ENCODE results near the gene CHRNA4. TPM values are rescaled to one million over a fixed set of nuclear protein-coding genes. Genes with fewer than 3 reads are reported as not detected.

Gene CHRNA4
- total RNA-seq, 2 donors from 2014 or later: not detected

- Histone ChIP-seq H3K27ac (no peak overlapping the region), H3K9me3 (no peaks in the 10 kb centered on the region), H3K4me1 (no peaks in the 10 kb centered on the region), H3K27me3 (no peaks in the 10 kb centered on the region), H3K36me3 (replicated peaks in 1 of 2; ENCODE audit: insufficient read depth in 1 of 2, low read depth in 2 of 2) (no peaks in the 10 kb centered on the region), H3K4me3 (no peak overlapping the region)
- no peak for ATAC-seq
- WGBS, 2 donors: 57 to 82% methylated on average over 20 to 28 of the region's 33 CpGs
- TF ChIP-seq POLR2A (IDR thresholded peaks at IDR 0.05): no peak
- TF ChIP-seq CTCF (IDR thresholded peaks at IDR 0.05): no peak
- no peak for DNase-seq
- intact Hi-C loops (cut with DNase I): no loop called here
These were observed 13.9 kb downstream of the CHRNA4 start for GRCh38 chr20:63347081-63347741.

- Histone ChIP-seq H3K36me3 (replicated peaks in 1 of 2; ENCODE audit: insufficient read depth in 1 of 2, low read depth in 2 of 2) (no peaks in the 10 kb centered on the region), H3K27me3 (no peaks in the 10 kb centered on the region), H3K9me3 (no peaks in the 10 kb centered on the region), H3K4me1 (no peaks in the 10 kb centered on the region), H3K27ac (no peak overlapping the region), H3K4me3 (no peak overlapping the region)
- no peak for TF ChIP-seq POLR2A (IDR thresholded peaks at IDR 0.05)
- TF ChIP-seq CTCF (IDR thresholded peaks at IDR 0.05): no peak
- no peak for ATAC-seq
- intact Hi-C loops (cut with DNase I): no loop called here
- no peak for DNase-seq
- WGBS, 2 donors: 14 to 59% methylated on average over 4 to 41 of the region's 50 CpGs
These were observed 14.7 kb downstream of the CHRNA4 start for GRCh38 chr20:63346131-63347080.

- ATAC-seq: no peak
- TF ChIP-seq CTCF (IDR thresholded peaks at IDR 0.05): no peak
- TF ChIP-seq POLR2A (IDR thresholded peaks at IDR 0.05): no peak
- peak in 3 of 4 donors; percentile 23 to 27 (median 23) for DNase-seq
- no peaks in the 10 kb centered on the region for H3K4me1 ChIP-seq
- no peak overlapping the region for H3K4me3 ChIP-seq
- H3K27me3 ChIP-seq: no peaks in the 10 kb centered on the region
- no peaks in the 10 kb centered on the region for H3K36me3 ChIP-seq (replicated peaks in 1 of 2; ENCODE audit: insufficient read depth in 1 of 2, low read depth in 2 of 2)
- WGBS, 2 donors: 50 to 57% methylated on average over 2 to 22 of the region's 27 CpGs
- H3K9me3 ChIP-seq: no peaks in the 10 kb centered on the region
- no peak overlapping the region for H3K27ac ChIP-seq
- intact Hi-C loops (cut with DNase I): no loop called here
These were observed 15.6 kb downstream of the CHRNA4 start for GRCh38 chr20:63345328-63346100.

- no peak overlapping the region for H3K4me3 ChIP-seq
- no peaks in the 10 kb centered on the region for H3K4me1 ChIP-seq
- no peaks in the 10 kb centered on the region for H3K9me3 ChIP-seq
- H3K27ac ChIP-seq: no peak overlapping the region
- no peaks in the 10 kb centered on the region for H3K27me3 ChIP-seq
- H3K36me3 ChIP-seq (replicated peaks in 1 of 2; ENCODE audit: insufficient read depth in 1 of 2, low read depth in 2 of 2): no peaks in the 10 kb centered on the region
- WGBS, 2 donors: 43 to 52% methylated on average over 9 to 20 of the region's 21 CpGs
- TF ChIP-seq CTCF (IDR thresholded peaks at IDR 0.05) (no peak), POLR2A (IDR thresholded peaks at IDR 0.05) (no peak)
- ATAC-seq: peak; percentile 51
- peak in 2 of 4 donors; percentile 14 to 26 for DNase-seq
- intact Hi-C loops (cut with DNase I): no loop called here
These were observed 16.4 kb downstream of the CHRNA4 start for GRCh38 chr20:63344616-63345327.
